ENCODE measurements around the gene IPP. TPM values are rescaled to one million over a fixed set of nuclear protein-coding genes. Genes with fewer than 3 reads are reported as not detected.

The IPP gene
- total RNA-seq, 1 donor from 2014 or later: 13.4 TPM

DNA sequence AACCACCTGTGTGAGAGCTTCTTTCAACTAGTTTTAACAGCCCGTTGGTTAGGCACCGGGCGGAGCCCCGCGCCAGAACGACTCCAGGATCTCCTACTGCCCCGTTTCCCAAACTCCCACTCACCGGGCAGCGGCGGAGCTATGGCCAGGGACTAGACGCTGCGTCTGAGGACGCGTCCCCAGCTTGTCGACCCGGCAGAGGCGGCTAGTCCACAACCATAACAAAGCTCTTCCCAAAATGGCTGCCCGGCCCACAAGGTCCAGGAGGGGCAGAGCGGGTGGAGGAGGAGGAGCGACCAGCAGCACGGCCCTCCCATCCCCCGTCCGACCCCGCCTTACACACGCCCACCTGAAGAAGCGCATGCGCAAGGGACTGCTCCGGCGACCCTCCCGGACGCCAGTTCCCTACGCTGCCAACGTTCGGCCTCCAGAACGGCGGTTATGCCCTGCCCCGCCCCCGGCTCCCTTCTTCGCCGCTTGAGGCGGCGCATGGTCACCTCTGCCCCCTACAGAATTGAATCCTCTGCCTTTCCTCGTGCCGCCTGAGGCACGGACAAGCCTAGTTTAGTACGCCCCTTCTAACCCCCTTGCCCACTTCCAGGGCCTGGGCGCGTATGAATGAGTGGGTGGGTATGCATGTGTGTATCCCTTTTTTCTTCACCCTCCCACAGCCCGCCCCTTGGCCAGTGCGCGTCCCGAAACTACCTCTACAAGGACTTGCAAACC, 64.0 kb downstream of the IPP start, which contains the start of gene GPBP1L1:
Gene GPBP1L1 (minus strand): TSS at position 246 of the 726 bp plus-strand sequence. CDS start 27,446 bp downstream, outside the sequence.
- TF ChIP-seq, protein P1, sequence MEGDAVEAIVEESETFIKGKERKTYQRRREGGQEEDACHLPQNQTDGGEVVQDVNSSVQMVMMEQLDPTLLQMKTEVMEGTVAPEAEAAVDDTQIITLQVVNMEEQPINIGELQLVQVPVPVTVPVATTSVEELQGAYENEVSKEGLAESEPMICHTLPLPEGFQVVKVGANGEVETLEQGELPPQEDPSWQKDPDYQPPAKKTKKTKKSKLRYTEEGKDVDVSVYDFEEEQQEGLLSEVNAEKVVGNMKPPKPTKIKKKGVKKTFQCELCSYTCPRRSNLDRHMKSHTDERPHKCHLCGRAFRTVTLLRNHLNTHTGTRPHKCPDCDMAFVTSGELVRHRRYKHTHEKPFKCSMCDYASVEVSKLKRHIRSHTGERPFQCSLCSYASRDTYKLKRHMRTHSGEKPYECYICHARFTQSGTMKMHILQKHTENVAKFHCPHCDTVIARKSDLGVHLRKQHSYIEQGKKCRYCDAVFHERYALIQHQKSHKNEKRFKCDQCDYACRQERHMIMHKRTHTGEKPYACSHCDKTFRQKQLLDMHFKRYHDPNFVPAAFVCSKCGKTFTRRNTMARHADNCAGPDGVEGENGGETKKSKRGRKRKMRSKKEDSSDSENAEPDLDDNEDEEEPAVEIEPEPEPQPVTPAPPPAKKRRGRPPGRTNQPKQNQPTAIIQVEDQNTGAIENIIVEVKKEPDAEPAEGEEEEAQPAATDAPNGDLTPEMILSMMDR (IDR thresholded peaks at IDR 0.05): no peak
- DNase-seq: peak; percentile 98
- peak; percentile 94 to 96 for ATAC-seq
- peaks cover 6% of the 10 kb centered on the region for H3K36me3 ChIP-seq
- intact Hi-C loops (cut with DNase I): no loop called here
- H3K27me3 ChIP-seq (ENCODE audit: low read depth): no peaks in the 10 kb centered on the region
- peaks cover 46% of the 10 kb centered on the region for H3K4me1 ChIP-seq
- no peaks in the 10 kb centered on the region for H3K9me3 ChIP-seq
- H3K27ac ChIP-seq: peak within 1 kb of the TSS; percentile 96
- H3K4me3 ChIP-seq: peak within 1 kb of the TSS; percentile 91

DNA sequence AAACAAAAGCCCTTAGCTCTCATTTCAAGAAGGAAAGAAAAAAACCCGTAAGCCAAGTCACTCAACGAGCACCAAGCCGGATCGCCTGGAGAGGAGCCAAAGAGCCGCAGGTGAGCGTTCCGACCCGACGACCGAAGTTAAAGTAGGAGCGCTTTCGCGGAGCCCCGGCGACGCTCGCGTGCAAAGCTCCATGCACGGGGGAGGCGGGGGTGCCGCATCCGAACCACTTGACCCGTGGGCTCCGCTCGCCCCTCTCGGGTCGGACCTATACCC, 64.5 kb downstream of the IPP start:
- H3K27ac ChIP-seq: peak overlapping the region; percentile 96
- ATAC-seq (peak; percentile 0 to 8), DNase-seq (peak; percentile 84)
- no peaks in the 10 kb centered on the region for H3K27me3 ChIP-seq (ENCODE audit: low read depth)
- H3K4me1 ChIP-seq: peaks cover 51% of the 10 kb centered on the region
- no peaks in the 10 kb centered on the region for H3K9me3 ChIP-seq
- TF ChIP-seq, protein P1 (IDR thresholded peaks at IDR 0.05): no peak
- intact Hi-C loops (cut with DNase I): no loop called here
- H3K4me3 ChIP-seq: peak overlapping the region; percentile 91
- H3K36me3 ChIP-seq: peaks cover 1% of the 10 kb centered on the region

DNA sequence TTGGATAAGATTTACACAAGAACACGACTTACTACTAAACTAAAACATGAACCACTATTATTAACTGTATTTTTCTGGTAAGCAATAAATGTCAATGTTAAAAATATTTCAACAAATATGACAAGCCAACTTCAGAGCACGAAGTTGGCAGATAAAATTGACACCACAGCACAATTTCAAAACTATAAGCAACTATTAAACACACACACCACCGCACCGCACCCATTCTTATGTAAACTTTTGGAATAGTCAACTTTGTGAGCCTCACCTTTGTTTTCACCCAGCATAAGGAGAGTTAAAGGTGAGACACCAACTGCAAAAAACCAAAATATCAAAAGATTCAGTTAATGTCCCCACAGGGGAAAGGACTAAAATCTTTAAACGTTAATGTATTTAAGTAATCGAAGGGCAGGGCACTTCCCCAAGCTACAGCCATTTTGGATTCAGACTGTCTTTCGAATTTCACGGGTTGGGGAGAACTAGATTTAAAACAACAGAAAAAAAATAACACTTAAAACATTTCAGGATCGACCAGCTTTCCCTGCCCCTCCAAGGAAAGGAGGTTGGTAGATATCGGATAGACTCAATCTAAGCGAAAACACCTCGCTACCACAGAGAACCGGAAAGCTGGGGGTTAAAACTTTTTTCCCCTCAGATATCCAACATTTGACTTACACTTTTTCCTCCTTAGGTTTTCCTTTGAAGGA, 65.0 kb downstream of the IPP start:
- intact Hi-C loops (cut with DNase I): no loop called here
- TF ChIP-seq, protein P1 (IDR thresholded peaks at IDR 0.05): no peak
- DNase-seq (no peak), ATAC-seq (no peak)
- H3K36me3 ChIP-seq: no peaks in the 10 kb centered on the region
- H3K27me3 ChIP-seq (ENCODE audit: low read depth): no peaks in the 10 kb centered on the region
- H3K4me1 ChIP-seq: peaks cover 55% of the 10 kb centered on the region
- H3K4me3 ChIP-seq: peak overlapping the region; percentile 91
- no peaks in the 10 kb centered on the region for H3K9me3 ChIP-seq
- H3K27ac ChIP-seq: peak overlapping the region; percentile 96

DNA sequence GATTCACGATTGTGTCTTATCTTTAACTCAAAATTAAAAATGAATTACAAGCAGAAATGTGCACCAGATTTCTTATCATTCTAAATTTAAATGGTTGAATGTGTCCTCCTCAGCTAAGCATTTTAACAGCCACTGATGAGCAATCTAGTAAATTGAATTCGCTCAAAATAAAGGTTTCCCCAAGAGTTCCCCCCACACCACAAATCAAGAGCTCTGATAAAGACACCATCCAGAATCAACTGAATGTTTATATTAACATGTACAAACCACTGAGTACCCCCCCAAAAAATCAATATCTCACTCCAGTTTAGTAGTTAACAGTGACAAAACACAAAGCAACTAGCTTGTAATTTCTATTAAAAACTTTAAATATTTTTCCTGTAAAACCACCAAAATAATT, 66.1 kb downstream of the IPP start:
- Histone ChIP-seq H3K4me3 (peak overlapping the region; percentile 91), H3K27ac (no peak overlapping the region), H3K36me3 (no peaks in the 10 kb centered on the region), H3K27me3 (ENCODE audit: low read depth) (no peaks in the 10 kb centered on the region), H3K4me1 (peaks cover 64% of the 10 kb centered on the region), H3K9me3 (no peaks in the 10 kb centered on the region)
- DNase-seq: no peak
- TF ChIP-seq, protein P1 (IDR thresholded peaks at IDR 0.05): no peak
- ATAC-seq: no peak
- intact Hi-C loops (cut with DNase I): no loop called here

DNA sequence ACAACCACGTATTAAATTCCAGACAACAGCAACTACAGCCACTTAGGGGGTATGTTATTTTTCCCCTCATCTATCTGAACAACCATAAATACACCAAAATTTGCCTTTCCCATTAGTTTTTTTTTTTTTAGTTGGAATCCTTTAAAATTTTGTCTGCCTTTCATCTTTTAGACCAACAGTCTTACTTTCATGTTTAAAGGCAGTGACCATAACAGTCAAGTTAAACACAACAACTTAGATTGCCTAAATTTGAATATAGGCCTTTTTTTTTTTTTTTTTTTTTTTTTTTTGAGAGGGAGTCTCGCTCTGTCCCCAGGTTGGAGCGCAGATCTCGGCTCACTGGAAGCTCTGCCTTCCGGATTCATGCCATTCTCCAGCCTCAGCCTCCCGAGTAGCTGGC, 67.5 kb downstream of the IPP start:
- TF ChIP-seq, protein P1 (IDR thresholded peaks at IDR 0.05): no peak
- no peak overlapping the region for H3K4me3 ChIP-seq
- ATAC-seq (no peak), DNase-seq (no peak)
- H3K36me3 ChIP-seq: no peaks in the 10 kb centered on the region
- H3K27ac ChIP-seq: no peak overlapping the region
- peaks cover 68% of the 10 kb centered on the region for H3K4me1 ChIP-seq
- no peaks in the 10 kb centered on the region for H3K9me3 ChIP-seq
- intact Hi-C loops (cut with DNase I): no loop called here
- H3K27me3 ChIP-seq (ENCODE audit: low read depth): no peaks in the 10 kb centered on the region

All from lower lobe of right lung (tissue), 2 donors.